DMS153 (cell line): Measurements from ENCODE around the gene BZW2.

Experiments used
- DNase-seq: peaks from one replicate; lab custom pipeline; 2025; lab: John Stamatoyannopoulos, UW

BZW2 gene

DNA sequence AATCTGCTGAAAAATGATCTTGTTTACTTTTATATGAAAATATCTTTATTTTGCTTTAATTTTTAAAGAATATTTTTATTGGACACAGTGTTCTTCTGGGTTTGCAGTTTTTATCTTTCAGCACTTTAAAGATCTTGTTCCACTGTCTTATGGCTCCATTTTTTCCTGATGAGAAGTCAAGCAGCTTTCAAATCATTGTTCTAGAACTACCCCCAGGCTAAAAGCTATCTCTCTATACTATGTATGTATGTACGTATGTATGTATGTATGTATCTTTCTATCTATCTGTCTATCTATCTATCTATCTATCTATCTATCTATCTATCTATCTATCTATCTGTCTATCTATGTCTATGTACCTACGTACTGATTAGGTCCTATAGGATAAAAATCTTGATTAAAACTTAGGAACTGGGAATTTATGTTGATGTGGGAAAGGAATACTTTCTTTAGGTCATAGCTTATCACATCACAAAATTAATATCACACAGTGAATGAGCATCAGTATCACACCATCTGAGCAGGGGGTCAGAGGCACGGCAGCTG lies 72.2 kb downstream of the BZW2 start:
- no peak for DNase-seq

DNA sequence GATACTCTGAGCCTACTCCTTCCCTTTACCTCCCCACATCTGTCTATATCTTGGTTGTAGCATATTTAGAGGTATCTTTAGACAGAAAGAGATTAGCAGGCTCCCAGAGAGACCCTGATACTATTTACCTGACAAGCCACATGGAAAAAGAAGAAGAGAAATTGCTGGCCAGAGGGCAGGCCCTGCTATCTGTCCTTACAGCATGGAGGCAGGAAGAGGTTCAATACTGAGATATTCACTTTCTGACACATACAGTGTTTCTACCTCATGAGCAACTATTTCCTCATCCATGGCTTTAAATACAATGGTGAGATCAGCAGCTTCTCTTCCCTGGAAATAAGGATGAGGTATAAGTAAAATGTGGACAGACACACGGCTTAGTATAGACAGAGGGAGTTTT lies 73.7 kb downstream of the BZW2 start:
- no peak for DNase-seq

DNA sequence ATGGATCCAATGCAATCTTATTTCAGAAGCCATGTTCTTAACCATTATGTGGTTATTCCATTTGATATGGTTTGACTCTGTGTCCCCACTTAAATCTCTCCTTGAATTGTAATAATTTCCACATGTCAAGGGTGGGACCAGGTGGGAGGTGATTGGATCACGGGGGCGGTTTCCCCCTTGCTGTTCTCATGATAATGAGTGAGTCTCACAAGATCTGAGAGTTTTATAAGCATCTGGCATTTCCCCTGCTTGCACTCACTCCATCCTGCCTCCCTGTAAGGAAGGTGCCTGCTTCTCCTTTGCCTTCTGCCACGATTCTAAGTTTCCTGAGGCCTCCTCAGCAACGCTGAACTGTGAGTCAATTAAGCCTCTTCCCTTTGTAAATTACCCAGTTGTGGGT lies 75.6 kb downstream of the BZW2 start:
- DNase-seq = no peak

DNA sequence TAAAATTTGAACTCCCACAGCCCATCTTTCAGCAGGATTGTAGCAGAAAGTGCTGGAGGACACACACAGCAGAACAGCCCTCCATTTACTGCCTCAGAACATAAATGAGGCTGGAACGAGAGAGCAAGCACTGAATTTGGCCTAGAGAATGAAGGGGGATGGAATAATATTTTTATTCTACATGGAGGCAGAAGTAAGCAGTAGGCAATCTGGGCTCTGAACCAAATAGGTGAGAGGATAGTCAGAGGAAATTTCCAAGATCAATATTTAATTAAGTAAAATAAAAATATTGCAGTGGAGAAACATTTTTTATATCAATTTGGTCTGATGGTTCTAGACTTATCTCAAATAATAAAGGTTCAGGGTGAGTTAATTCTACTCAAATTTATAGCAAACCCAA lies 78.4 kb downstream of the BZW2 start:
- no peak for DNase-seq

DNA sequence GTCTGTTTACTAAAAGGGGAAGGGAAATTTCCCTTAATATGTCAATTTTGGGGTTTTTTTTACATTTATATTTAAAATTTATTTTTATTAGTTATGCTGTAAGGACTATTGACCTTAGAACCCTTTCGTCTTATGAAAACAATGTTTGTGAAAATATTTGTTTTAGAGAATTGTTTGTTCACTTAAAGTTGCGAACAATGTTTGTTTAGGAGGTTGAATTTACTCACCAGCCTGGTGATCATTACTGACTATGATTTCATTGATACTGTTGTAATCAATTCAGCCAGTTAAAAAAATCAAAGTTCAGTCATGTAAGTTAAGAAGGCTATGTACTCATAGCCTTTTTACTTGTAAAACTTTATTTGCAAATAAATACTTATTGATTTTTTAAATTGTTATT lies 80.2 kb downstream of the BZW2 start:
- no peak for DNase-seq

DNA sequence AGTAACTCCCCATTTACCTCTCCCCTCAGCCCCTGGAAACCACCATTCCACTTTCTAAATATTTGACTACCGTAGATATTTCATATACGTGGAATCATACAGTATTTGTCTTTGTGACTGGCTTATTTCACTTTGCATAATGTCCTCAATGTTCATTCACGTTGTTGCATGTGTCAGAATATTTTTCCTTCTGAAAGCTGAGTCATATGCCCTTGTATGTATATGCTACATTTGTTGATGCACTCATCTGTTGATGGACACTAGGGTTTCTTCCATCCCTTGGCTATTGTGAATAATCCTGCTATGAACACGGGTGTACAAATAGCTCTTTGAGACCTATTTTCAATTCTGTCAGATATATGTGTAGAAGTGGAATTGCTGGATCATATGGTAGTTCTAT lies 81.8 kb downstream of the BZW2 start:
- DNase-seq = no peak

DNA sequence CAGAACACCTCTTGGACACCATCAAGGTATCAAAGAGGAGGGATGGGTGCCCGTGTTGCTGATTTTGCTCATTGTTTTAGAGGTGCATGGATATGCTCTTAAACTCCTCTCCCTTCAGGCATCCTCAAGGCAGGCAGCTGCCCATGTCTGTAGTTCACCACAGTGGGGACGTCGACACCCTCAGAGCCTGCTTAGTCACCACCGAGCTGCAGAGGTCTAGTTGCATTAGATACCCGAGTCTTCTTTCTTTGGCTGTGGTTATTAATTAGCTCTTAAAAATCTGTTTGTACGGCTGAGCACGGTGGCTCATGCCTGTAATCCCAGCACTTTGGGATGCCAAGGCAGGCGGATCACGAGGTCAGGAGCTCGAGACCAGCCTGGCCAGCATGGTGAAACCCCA lies 82.8 kb downstream of the BZW2 start:
- DNase-seq = no peak

DNA sequence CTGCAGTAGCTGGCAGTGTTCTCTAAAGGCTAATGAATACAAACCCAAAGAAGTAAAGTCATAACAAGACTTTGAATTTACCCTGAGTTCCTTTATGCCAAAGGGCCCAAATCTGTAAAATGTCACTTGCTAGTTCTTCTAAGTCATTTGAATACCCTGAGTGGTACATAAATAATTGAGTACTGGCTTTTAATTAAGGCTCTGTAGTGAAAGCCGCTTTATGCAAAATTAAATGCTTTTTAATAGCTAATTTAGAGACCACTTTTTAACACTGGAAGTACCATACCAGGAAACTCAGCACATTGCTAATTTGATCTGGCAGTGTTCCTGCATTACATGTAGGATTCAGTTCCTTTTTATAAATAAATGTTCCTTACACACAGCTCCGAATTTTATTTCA lies 83.6 kb downstream of the BZW2 start:
- no peak for DNase-seq

DNA sequence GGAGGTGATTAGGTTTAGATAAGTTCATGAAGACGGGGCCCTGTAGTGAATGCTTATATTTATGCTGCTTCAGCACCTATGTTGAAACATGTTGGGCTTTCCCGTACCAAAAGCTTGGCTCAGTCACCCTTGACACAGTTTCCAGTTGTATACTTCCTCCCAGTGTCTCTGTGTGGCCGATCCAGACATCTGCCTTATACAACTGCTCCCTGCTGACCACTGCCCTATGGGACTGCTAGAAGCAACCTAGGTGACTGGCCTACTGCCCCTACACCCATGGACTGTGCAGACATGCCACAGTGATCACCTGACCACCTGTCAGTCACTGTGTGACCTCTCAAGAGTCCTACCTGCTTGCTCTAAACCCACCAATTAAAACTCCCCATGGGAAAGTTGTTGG lies 85.0 kb downstream of the BZW2 start:
- DNase-seq = no peak

DNA sequence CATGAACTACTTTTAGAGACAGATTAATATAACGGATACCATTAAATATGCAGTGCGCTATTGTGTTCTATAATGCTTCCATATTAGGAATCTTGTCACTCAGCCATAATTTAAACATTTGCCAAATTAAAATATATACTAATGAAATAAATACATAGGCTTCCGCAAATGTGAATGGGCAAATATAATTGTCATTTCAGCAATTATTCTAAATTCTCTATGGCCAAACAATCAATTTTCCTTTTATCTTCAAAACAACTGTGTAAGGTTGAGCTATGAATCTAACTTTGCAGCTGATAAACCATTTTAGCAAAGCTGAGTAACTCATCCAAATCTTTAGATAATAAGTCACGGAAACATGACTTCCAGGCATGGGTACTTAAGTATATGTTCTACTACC lies 86.8 kb downstream of the BZW2 start:
- DNase-seq = no peak

DNA sequence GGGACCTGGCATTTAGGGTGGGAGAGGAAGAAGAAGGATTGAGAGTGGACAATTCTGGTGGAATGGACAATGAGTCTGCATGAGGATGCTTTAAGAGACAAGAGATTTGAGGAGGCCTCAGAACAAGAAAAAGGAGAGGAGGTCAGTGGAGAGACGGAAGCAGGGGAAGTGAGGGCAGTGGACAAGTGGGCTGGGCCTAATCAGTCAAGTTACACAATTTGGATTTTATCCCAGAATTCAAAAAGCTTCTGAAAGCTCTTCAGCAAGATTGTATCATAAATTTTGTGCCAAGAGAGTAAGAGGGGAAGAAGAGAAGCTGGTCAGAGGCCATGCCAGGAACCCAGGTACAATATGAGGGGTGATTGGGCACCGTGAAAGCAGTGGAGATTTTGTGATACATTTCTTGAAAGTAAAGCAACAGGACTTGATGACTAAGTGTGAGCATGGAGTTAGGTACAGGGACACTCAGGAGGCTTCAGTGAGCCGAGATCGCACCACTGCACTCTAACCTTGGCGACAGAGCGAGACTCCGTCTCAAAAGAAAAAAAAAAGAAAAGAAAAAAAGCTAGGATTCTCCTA lies 88.3 kb downstream of the BZW2 start:
- no peak for DNase-seq

DNA sequence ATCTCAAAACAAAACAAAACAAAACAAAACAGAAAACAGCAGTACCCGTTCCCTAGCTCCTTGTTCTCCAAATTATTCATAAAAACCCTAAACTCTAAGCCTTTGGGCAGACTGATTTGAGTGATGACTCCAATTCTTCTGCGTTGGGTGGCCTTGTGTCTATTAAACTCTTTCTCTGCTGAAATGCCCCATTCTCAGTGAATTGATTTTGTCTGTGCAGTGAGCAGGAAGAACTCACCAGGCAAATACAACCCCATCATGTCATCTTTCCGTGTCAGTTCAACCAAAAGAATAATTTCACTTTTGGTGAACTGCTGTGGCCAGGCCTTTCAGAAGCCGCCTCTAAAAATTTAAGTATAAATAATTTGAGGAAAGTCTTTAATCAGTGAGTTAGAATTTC lies 89.0 kb downstream of the BZW2 start:
- DNase-seq = no peak

DNA sequence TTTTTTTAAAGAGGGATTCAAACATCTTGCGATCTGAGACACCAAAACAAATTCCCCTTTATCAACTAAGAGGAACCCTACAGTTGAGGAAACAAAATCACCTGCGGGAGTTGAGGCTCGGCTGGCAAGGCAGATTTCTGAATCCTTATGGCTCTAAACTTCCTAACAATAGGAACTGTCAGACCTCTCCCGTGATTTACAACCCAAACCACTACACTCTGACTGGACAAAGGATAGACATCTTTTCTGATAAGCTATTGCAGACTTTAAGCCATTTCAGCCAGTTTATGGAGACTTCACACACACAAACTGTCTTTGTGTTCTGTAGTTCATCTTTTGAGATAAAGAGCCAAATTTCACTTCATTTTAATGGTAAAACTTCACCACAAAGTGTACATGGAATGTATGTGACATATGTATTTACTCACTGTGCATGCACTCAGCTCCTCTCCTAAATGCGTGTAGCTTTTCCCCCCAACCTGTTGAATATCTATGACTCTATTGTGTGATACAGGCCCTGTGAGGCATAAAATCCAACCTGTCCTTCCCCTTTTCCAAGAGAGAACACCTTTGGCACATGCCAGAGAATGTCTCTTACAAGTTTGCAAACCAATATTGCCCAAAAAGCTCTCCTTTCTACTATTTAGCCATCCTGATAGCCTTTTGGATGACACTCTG lies 92.2 kb downstream of the BZW2 start:
- no peak for DNase-seq

DNA sequence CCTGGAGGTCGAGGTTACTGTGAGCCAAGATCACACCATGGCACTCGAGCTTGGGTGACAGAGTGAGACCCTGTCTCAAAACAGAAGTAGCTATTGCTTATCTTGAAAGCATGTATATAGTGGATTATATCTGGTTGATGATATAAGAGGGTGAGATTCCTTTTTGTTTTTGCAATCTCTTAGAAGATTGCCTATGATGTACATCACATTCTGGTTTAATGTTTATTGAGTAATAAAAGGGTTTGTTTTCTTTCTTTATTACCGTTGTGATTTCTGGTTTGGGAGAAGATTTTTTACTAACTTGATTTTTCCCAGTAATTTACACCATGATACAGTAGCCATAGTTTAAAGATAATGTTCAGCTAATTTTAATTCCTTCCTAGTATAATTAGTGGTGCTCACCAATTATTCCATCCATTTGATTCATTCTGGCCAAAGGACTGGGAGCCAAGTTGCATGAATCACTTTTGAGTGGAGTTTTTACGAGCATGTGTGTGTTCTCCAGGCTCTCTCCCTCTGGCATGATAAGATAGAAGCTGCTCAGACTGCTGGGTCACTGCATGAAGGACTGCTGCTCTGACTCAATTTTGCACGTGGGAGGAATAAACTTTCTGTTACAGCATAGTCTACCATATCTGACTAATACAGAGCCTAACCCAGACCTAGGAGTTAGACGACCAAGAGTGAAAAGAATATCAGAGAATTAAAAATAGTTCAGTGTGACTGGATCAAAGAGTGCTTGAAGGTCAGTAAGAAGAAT lies 94.1 kb downstream of the BZW2 start:
- DNase-seq = no peak

DNA sequence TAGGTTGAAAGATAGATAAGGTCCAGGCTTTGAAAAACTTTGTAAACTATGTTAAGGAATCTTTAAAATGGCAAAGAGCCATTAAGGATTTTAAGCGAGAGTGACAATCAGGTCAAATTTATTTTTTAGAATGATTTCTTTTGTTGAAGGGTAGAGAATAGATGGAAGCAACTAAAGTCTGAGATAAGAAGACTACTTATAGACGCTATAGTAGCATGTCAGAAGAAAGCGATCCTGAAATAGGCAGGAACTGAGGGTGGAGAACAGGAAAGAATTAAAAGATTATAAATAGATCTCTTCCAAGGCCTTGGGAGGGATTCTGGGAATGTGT lies 94.6 kb downstream of the BZW2 start:
- no peak for DNase-seq

DNA sequence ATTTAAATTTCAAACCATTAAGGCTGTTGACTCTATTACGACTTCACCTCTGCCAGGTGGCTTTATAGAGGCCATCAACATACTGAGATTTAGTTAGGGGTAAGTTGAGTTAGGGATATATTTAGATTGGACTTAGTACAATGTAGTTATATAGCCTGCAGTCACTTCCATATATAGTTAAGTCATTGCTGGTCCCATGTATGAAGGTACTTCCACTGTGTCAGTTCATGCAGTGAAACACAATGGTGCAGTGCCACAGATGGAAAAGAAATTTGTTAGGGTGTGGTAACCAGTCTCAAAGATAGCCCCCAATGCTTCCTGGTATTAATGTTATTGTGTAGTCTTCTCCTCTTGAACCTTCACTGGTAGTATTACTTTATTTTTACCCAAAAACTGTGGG lies 95.0 kb downstream of the BZW2 start:
- DNase-seq = no peak

DNA sequence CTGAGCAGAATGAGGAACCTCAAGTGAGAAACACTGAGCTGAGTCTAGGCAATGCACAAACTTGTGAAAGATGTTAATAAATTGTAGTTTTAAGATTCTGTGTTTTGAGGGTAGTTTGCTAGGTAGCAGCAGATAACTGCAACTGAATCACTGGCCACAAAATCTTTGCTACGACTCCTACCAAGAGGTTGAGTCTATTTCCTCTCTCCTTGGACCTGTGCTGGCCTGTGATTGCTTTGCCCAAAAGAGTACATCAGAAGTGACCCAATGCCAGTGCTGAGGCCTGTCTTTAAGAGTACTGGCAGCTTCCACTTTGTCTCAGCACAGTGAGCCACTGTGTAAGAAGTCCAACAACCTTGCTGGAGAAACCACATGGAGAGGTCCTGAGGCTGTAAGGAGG lies 95.7 kb downstream of the BZW2 start:
- no peak for DNase-seq

DNA sequence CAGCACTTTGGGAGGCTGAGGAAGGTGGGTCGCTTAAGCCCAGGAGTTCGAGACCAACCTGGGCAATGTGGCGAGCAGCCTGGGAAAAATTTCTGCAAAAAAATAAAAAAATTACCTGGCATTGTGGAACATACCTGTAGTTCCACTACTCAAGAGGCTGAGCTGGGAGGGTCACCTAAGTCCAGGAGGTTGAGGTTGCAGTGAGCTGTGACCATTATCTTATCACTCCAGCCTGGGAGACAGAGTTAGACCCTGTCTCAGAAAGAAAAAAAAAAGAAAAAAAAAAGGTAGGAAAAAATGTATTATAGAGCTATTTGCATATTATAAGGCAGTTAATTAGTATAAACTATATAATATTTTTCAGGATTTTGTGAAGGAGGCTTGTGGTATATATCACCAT lies 96.6 kb downstream of the BZW2 start:
- no peak for DNase-seq

DNA sequence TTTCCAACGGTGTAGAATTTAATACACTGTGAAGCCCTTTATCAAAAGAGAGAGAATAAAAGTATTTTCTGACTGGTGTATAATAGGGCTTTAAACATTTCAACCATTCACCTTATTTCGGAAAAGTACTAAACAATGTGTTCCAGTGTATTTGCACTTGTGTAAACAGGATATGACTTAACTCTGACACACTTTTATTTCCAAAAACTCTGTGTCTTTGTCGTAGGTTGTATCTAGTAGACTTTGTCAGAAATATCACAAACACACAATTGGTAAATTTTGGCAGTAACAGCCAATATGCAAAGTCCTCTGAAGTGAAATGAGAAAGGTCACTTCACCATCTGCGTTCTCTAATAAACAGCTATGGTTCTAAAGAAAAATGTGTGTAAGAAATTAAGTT lies 97.3 kb downstream of the BZW2 start:
- DNase-seq = no peak

DNA sequence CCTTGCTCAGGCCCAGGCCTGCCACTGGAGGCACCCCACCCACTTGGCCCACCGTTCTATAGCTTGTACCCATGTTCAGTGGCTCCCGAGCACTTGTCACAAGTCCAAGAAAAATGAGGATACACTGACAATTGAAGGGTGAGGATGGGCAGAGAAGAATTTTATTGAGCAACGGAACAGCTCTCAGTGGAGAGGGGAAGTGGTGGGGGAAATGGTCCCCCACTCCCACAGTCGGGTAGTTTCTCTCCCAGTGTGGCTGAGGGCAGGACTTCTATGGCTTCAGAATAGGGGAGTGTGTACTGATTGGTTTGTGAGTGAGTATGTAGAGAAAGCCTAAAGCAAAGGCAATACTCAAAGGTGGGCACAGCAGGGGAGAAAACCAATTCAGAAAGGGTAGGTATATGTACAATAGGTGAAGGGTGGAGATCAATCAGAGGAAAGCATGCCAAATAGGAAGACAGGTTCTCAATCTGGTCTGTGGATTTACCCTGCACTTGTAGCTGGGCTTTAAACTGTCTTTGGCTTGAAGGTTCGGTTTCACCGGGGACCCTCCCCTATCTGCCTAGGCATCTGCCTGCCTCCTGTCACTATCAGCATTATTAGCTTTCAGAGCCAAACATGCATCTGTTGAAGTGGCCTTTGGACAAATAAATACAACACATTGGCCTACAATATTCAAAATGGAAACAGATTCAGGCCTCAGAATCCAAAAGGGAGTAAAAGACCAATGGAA lies 98.7 kb downstream of the BZW2 start:
- no peak for DNase-seq

DNA sequence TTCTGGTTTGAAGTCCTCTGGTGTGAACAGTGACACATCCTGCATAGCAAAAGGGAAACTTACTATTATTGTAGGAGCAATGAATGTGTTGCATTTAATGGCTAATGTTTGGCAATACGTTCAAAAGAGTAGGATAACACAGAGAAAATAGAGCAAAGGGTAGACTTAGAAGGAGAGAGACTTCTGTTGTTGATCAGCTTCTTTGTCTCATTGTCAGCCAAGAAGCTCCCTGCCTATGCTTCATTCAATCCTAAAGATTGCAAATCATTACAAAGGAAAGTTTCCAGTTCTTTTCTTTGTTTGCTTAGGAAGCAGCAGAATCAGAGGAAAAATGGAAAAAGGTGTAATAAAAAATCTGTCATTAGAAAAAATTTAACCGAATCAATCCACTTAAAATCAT lies 99.7 kb downstream of the BZW2 start:
- DNase-seq = no peak

DNA sequence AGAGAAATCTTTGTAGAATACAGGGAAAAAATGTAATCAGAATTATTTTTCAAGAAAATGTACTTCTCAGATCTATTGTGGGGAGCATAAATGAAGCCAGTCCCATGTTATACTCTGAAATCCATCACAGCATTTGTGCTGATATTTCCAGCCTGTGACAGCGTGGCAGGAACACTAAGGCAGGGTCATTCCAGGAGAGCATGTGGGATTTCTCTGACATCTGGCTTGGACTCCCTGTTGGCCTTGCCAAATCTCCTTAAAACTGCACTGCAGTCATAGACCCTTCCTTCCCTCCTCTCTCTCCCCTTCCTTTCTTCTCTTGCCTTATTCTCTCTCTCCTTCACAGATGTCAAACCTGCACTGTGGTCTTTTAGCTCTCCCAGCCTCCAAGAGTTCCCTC lies 101.1 kb downstream of the BZW2 start:
- no peak for DNase-seq
